Stimulated activated CD4-positive, alpha-beta T cell treated with anti-CD3 and anti-CD28 coated beads, TNF-alpha, amount 100 ng/mL, for 24 hours (primary cell): ENCODE data around the gene MTLN.
"Not testable (repeated sequence)": the region's sequence is repeated elsewhere in the genome, so short reads cannot be mapped to it uniquely, and the experiment has no call there.

Experiments
- DNase-seq, 3 experiments: peaks; one replicate each; pipeline ENCODE4 v3.0.0-alpha.2; 2020; ENCODE audit warnings: low read depth in 3 of 3

MTLN gene

GRCh38 chr2:110211938-110212858, at the start of gene MTLN:
MTLN (minus strand) TSS chr2:110212547; CDS start chr2:110212525, 22 bp downstream.
- peak; percentile 25 to 52 (median 38) for DNase-seq

GRCh38 chr2:110261910-110262309, 49.6 kb upstream of the MTLN start:
- DNase-seq = not testable (repeated sequence)

GRCh38 chr2:110248081-110248795, 35.9 kb upstream of the MTLN start:
- DNase-seq = not testable (repeated sequence)

- DNase-seq = not testable (repeated sequence)
These were observed 33.4 kb upstream of the MTLN start for GRCh38 chr2:110245488-110246435.

- not testable (repeated sequence) for DNase-seq
These were observed 30.9 kb upstream of the MTLN start for GRCh38 chr2:110243283-110243682.

- DNase-seq = not testable (repeated sequence)
These were observed 22.2 kb upstream of the MTLN start for GRCh38 chr2:110234514-110234913.

- not testable (repeated sequence) for DNase-seq
These were observed 17.5 kb upstream of the MTLN start for GRCh38 chr2:110229886-110230285.

GRCh38 chr2:110222626-110223025, 10.3 kb upstream of the MTLN start:
- not testable (repeated sequence) for DNase-seq

- DNase-seq = no peak
These were observed 9.6 kb upstream of the MTLN start for GRCh38 chr2:110221938-110222337.

- no peak for DNase-seq
These were observed 7.8 kb upstream of the MTLN start for GRCh38 chr2:110220190-110220564.

GRCh38 chr2:110219496-110220189, 7.3 kb upstream of the MTLN start:
- DNase-seq = no peak

GRCh38 chr2:110218889-110219288, 6.5 kb upstream of the MTLN start:
- not testable (repeated sequence) for DNase-seq

- DNase-seq = no peak
These were observed 4.5 kb upstream of the MTLN start for GRCh38 chr2:110216803-110217202.

GRCh38 chr2:110216199-110216598, 3.9 kb upstream of the MTLN start:
- DNase-seq = no peak

GRCh38 chr2:110215566-110216158, 3.3 kb upstream of the MTLN start:
- DNase-seq = no peak

- DNase-seq = no peak
These were observed 2.7 kb upstream of the MTLN start for GRCh38 chr2:110215091-110215490.

GRCh38 chr2:110213522-110213921, 1.2 kb upstream of the MTLN start:
- not testable (repeated sequence) for DNase-seq

GRCh38 chr2:110205660-110206455, 6.5 kb downstream of the MTLN start:
- no peak for DNase-seq
